HT1080 (cell line): ENCODE results near the gene ACIN1. TPM values are rescaled to one million over a fixed set of nuclear protein-coding genes. Genes with fewer than 3 reads are reported as not detected.
"Not testable (repeated sequence)": the region's sequence is repeated elsewhere in the genome, so short reads cannot be mapped to it uniquely, and the experiment has no call there.

Experiments used
- DNase-seq: peaks from one replicate; pipeline ENCODE4 v3.0.0-alpha.2; 2015; ENCODE audit warnings: low read depth
- total RNA-seq: library from RNA; depleted of rRNA; stranded (reverse); fragments of >200 nt; shearing (Covaris generic); gene quantifications from 2 replicates; pipeline ENCODE4 v1.2.3, GENCODE V29; 2014

Gene ACIN1
- total RNA-seq, 1 experiment from 2014 or later: 89.7 TPM

DNA sequence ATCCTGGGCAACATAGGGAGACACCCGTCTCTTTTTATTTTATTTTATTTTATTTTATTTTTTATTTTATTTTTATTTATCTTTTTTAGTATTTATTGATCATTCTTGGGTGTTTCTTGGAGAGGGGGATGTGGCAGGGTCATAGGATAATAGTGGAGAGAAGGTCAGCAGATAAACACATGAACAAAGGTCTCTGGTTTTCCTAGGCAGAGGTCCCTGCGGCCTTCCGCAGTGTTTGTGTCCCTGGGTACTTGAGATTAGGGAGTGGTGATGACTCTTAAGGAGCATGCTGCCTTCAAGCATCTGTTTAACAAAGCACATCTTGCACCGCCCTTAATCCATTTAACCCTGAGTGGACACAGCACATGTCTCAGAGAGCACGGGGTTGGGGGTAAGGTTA is 12.7 kb upstream of the ACIN1 start:
- not testable (repeated sequence) for DNase-seq

DNA sequence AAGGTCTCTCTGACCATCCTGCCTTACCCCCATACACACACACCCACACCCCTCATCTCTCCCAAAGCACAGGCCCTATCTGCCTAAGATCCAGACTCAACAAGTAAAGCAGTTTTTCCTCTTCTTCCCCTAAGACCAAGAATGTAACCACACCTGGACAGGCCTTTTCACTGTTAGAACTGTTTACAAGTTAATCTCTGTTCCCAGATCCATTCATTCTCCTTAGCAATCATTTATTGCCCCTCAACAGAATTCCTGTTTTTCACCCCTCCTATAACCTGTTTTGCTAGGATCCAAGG is 11.8 kb upstream of the ACIN1 start:
- DNase-seq: no peak

DNA sequence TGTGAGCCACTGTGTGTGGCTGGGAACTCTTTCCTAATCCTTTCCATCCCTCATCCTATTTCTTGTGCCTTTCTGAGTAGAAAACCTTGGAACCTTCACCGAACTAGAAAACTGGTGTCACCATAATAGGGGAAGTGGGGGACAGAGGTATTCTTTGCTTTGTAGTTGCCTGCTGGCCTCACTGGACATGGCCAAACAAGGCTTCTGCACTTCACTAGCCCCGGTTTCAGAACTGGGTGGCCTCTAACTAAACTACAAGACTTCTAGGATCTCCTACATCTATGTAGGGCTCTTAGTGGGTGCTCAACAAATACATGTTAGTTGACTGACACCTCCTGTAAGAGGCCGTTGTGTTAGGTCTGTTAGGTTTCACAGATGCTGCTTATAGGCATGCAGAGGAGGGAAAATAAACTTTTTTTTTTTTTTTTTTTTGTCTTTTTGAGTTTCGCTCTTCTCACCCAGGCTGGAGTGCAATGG is 10.4 kb upstream of the ACIN1 start:
- DNase-seq: no peak

DNA sequence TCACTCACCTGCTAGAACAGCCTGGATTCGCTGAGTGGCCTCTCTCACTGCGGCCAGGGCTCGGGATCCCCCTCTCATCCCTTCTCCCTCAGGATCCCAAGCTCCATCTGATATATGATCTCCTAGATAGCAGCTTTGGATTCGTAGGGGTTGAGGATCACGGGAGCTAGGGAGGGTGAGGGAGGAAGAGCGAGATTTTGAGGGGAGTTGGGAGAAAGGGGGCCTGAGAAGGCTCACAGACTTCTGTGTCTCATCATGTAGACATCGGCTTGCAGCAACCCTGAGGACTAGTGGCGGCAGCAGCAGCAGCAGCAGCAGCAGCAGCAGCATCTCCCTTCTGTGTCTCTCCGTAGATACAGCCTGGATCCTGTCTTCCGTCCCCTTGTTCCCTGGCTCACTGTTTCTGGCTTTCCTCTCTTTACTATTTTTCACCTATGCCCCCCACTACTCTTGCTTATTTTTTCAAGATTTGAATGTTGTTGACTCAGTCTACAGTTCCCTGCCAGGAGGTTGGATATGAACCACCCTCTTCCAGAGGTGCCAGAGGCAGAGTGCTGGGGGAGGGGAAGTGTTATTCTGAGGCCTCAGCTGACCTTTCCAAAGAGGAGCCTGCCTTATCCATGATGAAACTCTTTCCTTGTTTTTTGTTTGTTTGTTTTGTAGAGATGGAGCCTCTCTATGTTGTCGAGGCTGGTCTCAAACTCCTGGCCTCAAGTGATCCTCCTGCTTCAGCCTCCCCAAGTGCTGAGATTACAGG is 9.8 kb upstream of the ACIN1 start, which contains the start of gene CIROP:
TSS of gene CIROP (minus strand) at position 399 of the 757 bp plus-strand sequence. CDS start at position 330, 69 bp downstream.
- DNase-seq: no peak

DNA sequence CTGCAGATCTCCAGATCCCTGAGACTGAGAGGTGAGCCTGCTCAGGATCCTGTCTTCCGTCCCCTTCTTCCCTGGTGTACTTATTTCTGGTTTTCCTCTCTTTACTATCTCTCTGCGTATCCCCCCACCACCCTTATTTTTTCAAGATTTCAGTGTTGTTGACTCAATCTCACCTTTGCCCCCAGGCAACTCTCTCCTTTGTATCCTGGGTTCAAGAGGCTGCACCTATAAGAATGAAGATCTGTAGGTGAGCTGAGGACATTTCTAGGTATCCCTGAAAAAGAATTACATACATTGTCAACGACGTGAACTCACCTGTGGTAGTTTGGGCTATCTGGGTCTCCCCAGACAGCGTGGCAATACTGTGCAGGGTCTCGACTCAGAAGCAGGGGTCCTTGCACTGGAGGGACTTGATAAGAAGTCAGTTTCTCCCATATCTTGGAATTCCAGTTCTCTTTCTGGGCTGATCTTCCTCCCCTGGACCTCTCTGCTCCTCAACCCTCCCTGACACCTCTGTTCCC is 9.2 kb upstream of the ACIN1 start:
- no peak for DNase-seq

DNA sequence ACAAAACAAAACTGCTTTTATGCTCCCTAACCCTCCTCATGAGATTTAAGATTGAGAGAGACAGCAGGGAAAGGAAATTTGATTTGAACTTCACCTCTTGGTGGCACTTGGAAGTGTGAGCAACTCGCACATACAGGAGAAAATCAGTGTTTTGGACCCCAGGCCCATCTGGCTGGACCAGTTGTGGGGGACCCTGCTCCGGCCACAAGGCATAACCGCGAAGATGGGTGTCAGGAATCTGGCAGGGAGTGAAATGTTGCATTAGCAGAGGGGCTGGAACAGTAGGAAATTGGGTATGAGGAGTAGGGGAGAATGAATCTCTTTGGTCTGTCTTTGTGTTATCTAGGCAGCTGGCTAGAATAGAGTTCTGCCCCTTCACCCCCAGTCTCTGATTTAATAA is 8.6 kb upstream of the ACIN1 start:
- no peak for DNase-seq

DNA sequence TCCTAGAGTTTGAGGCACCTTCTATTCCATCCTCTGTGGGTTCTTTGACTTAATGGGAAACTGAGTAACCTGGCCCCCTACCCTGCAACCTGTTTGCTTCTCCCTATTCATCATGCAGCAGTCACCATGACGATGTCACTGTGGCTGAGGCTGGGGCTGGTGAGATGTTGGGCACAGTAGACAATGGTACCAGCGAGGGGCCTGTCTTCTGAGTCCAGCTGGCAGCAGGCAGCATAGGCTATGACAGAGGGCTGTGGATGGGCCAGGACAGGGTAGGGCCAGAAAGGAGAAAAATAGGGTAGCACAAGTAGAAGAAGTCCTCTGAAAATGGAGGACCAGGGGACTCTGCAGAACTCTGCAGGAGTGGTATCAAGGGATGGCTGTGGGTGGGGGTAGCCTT is 7.9 kb upstream of the ACIN1 start:
- no peak for DNase-seq

DNA sequence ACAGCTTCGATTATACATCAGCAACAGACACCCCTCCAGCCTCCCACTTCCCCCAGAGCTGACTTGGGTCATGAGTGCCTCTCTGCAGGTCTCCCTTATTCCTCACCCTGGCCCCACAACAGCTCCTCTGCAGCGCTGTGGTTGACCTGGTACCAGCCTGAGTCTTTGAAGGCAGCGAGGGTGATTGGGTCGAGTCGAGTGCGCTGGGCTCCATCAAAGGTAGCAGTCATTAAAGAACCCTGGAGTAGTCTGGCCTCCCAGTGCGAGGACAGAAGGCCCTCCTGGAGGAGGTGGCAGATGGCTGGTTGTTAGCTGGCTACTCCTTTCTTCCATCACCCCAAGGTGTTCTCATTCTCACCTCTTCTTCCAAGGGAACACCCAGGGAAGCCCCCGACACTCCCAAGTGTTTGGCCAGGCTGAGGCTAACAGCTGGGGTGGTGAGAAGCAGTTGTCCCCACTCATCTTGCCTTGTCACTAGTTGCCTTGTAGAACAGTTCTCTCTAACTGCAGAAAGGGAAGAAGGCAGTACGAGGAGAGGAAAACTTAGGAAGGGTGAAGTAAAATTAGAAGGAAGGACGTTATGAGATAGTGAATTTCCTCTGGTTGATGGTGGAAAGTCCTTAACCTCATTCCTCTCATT is 7.2 kb upstream of the ACIN1 start:
- no peak for DNase-seq

DNA sequence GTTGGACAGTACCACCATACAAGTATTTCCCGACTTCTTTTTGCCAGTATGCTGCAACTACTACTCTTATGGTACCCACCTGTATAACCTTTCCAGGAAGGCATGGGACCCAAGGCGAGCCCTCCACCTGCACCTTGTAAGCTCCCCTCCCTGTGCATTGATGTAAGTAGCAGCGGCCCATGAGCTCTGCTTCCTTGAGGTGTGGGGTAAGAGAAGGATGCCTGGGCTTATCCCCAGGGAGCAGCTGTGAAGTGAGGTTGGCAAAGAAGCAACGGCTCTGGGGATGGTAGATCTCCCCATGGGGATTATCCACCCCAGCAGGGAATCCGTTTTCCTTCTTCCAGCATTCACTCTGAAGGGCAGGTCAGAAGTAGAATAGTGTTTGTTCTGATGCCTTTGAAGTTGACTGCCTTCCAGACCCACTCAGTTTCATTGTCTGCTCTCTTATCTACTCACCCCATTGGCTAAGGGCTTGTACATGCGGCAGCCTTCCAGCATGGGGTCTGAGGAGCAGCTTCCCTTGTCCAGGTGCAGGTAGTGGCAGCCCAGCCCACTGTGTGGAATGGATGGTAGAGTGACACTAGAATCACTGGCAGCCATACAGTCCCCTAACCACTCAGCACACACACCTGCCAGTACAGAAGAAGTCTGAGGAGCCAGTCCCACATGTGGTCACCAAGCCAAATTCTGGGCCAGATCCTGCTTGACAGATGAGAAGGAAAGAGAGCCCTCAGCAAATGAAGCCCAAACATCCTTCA is 6.5 kb upstream of the ACIN1 start:
- DNase-seq: no peak

DNA sequence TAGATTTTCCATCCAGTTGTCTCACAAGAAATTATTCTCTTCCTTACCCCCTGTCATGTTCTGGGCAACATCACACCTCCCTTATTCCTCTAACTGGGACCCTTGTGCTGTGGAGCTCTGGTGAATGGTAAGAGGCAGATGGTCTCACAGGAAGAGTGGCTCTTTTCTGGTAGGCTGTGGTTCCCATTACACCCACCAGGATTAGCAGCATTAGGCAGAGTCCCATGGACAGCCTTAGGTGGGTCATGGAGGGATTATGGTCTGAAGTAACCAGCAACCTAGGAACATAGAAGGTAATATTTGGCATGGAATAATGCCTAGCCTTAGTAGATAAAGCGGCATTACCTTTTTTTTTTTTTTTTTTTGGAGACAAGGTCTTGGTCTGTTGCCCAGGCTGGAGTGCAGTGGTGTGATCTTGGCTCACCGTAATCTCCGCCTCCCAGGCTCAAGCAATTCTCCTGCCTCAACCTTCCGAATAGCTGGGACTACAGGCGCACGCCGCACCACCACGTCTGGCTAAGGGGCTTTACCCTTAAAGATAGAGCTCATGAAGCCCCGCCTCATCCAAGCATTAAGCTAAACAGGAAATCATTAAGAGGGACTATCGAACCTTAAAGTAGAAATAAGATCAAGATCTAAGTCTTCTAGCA is 4.4 kb upstream of the ACIN1 start:
- no peak for DNase-seq

DNA sequence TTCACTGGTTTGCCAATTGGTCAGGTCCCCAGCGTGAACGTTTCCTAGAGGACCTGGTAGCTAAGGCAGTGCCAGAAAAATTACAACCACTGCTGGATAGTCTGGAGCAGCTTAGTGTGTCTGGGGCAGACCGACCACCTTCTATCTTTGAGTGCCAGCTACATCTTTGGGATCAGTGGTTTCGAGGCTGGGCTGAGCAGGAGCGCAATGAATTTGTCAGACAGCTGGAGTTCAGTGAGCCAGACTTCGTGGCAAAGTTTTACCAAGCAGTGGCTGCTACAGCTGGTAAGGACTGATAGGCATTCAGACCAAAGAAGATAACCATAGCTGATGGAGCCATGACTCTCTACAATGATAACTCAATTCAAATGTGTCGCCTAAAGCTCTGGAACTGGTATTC is 2.9 kb upstream of the ACIN1 start:
- DNase-seq: no peak

DNA sequence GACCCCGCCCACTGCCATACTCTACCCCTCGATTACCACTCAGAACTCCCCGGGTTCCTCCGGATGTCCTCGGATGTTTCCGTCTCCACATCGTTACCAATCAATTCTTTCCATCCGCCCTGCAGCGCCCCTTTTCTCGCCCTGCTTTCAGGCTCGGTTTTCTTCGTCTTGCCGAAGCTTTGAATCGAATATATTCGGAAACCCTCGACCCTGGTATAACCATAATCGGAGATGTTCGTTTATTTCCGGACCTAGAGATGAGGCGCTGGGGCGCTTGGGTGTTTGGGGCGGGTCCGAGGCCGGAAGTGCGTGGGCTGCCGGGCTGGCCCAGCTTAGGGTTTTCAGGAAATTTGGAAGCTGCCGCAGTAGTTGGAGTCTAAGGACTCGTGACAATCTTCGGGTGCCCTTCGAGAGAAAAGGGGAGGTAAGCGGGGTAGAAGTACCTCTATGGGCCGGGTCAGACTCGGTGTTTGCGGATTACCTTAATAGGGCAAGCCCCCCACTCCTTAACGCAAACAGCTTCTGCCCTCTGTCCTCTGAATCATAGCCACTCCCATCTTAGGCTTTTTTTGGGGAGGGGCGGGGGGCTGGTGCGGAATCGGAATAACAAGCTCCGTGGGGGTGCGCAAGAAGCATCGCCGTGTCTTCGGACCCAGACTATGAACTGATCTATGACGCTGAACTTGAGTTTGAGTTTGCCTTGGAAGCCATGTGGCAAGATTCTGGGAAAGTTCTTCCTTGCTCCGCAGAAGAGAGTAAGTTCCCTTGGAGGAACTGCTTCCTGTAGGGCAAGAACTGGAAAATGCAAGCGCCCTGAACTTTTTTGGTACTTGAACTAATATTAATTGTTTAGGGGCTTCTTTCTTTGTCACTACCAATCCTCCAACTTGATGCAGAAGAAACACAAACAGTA is 516 bp upstream of the ACIN1 start, which contains the start of gene C14orf119:
TSS of gene C14orf119 (plus strand) at position 310 of the 913 bp plus-strand sequence. CDS start 2,154 bp downstream, outside the sequence.
- DNase-seq: peak; percentile 99

DNA sequence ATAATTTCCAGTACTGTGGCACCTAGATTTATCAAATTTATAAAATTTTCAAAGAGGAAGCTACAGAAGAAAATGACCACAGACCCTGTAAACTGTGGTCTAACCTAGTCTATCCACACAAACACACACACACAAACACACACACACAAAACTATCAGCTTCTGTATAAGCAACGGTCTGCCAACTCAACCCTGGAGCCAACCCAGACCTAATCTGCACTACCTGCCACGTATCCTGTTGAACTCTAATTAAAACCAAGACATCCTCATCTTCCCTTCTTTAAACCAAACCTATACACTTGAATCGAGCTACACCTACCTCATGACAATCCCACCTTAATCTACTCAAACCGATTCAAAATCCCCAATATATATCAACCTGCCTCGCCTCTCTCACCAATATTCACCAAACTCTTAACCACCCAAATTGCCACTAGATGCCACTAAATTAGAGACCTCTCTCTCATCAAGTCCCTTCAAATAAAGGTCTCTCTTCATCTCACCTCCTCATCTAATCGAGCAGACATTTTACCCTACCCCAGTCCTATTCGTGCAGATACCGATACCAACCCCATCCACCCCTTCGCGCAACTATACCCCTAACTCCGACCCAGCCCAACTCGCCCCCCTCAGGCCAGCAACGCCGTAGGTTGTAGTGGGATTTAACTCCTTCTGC is 808 bp downstream of the ACIN1 start:
- DNase-seq: no peak

DNA sequence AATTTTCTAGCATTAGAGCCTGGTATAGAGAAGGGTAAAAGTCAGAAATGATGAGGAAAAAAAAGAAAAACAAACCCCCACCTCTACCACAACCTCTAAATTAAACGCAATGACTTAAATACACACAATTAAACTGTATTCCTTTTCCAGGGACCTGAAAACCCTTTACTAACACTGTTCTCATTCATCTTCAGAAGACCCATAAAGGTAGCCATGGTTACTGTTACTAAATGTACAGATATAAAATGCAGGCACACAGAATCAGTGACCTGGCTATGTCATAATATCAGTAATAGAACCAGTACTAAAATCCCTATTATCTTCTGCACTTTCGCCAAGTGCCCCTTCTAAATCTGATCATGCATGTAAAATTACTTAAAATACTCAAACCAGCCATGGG is 1.4 kb downstream of the ACIN1 start:
- no peak for DNase-seq

DNA sequence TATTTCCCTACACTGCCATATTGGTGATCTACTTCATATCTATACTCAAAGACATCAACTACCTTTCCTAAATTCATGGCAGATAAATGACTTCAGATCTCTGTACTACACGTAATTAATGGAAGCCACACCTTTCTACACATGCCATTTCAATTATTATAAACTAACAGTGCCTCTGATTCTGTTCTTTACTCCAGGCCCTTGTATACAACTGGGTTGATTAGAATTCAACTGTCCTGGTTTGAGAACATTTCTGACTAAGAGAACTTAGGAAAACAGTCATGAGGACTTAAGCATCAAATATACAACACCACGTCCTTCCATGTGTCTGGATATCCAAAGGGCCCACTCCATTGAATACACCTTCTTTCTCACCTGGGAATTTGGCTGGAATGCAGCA is 1.8 kb downstream of the ACIN1 start:
- no peak for DNase-seq

DNA sequence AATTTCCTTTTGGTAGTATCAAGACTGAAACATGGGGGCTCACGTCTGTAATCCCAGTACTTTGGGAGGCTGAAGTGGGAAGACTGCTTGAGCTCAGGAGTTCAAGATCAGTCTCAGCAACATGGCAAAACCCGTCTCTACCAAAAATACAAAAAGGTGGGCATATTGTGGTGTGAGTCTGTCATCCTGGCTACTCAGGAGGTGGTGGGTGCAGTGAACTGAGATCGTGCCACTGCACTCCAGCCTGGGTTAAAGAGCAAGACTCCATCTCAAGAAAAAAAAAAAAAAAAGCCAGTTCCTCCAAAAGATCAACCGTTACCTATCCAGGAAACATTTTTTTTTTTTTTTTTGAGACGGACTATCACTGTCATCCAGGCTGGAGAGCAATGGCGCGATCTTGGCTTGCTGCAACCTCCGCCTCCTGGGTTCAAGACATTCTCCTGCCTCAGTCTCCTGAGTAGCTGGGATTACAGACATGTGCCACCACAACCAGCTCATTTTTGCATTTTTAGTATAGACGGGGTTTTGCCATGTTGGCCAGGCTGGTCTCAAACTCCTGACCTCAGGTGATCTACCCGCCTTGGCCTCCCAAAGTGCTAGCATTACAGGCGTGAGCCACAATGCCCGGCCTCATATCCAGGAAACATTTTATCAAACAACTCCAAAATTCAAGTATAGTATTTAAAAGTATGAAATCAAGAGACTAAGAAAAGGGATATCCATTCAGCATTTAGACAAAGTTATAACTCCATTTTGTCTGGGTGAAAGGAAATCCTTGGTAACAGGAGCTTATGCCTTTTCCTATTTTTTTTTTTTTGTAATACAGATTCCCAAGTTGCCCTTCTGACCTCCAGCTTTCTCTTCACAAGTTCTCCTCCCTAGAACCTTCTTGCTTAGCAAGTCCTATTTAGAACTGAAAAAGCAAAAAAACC is 3.4 kb downstream of the ACIN1 start:
- no peak for DNase-seq

DNA sequence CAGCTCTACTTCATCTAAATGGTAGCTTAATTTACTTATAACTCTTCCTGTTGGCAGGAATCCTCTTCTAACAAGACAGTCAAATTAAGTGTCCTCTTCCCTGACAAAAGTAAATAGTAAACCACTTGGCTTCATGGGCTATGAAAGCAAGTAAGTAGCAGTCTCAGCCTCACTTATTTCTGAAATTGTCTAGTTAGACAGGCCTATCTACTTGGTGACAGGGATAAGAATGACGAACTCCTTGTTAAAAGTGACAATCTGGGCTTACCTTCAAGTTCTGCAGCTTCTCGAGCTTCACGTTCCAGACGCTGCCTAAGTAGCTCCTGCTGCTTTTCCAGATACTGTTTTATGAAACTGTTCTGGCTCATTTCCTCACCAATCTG is 4.7 kb downstream of the ACIN1 start:
- DNase-seq: no peak

DNA sequence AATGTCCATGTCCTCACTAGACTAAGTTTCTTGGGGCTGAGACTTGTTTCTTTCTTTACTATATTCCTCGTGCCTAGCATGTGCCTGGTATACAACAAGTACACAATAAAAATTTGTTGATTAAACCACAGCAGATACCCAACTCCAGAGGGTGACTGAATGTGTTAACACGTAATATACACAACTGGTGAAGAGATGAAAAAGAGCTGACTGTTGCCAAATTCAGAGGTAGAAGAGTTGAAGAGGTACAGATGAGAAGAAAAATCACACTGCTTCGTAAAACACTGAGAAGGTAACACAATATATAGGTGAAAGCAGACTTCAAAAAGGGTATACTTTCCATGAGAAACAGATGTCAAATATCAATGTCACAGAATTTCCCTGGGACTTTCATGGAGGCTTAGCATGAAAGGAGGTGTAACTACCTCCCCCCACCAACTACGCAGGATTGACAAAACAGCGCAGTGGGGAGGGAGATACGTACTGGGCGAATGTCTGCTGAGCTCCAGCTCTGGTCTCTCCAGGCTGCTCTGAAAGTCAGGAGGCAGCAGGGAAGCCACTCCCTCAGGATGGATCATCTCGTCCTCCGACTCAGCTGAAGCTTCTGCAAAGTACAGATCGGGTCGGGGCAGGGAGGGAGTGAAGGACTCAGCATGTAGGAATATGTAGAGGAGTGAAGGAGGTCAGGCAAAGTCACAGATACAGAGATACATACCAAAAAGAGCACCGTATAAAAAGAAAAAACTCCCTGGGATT is 5.3 kb downstream of the ACIN1 start:
- no peak for DNase-seq
